Prostate gland (tissue), 2 donors: ENCODE results near the gene HELB.

Source experiments
- CTCF ChIP-seq, 4 experiments: fragments of 200-600 bp in 2 of 4; fragments of 450-650 bp in 2 of 4; sonication (generic) in 2 of 4; IDR thresholded peaks; 1 replicate in 3 of 4; 2 replicates in 1 of 4; pipeline ENCODE4 v1.5.1; 2016 to 2019; ENCODE audit warnings: antibody characterized with exemption in 4 of 4, mild to moderate bottlenecking in 2 of 4, moderate library complexity in 2 of 4
- POLR2A ChIP-seq: fragments of 450-650 bp; IDR thresholded peaks from one replicate; pipeline ENCODE4 v1.6.1; 2016; ENCODE audit warnings: antibody characterized with exemption, mild to moderate bottlenecking
- POLR2AphosphoS5 ChIP-seq: sonication (generic); formaldehyde crosslinking; IDR thresholded peaks from one replicate; pipeline ENCODE4 v1.6.1; 2017; ENCODE audit warnings: antibody characterized with exemption

DNA sequence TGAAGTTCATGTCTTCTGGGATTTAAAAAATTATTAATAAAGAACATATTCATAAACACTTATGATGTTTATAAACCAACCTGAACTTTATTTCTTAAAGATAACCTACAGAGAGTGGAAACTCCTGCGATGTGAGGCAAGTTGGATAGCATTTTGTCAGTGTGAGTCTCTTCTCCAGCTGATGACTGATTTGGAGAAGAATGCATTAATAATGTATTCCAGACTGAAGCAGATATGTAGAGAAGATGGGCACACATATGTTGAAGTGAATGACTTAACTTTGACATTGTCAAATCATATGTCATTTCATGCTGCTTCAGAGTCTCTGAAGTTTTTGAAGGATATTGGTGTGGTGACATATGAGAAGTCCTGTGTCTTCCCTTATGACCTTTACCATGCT lies 7.3 kb downstream of the HELB start:
- no peak for TF ChIP-seq CTCF (IDR thresholded peaks at IDR 0.05)
- TF ChIP-seq POLR2A: no peak
- no peak for TF ChIP-seq POLR2AphosphoS5
